Muscle layer of duodenum (tissue), 2 donors: ENCODE data around the gene ANTXR1.

Source experiments
- H3K27ac ChIP-seq: one replicate; pipeline ENCODE4 v1.7.0; 2013; ENCODE audit warnings: mild to moderate bottlenecking, low read length
- H3K27me3 ChIP-seq: one replicate; pipeline ENCODE4 v1.7.0; 2013; ENCODE audit warnings: low read depth, mild to moderate bottlenecking, control low read depth, low read length
- H3K36me3 ChIP-seq, 2 donors: one replicate each; pipeline ENCODE4 v1.7.0; 2013; ENCODE audit warnings: low read length in 2 of 2, control low read depth in 1 of 2, mild to moderate bottlenecking in 1 of 2; ENCODE audit not compliant: insufficient read depth in 2 of 2, control insufficient read depth in 1 of 2
- H3K4me1 ChIP-seq, 2 donors: one replicate each; pipeline ENCODE4 v1.7.0; 2013; ENCODE audit warnings: low read length in 2 of 2, mild to moderate bottlenecking in 2 of 2, control low read depth in 1 of 2, moderate library complexity in 1 of 2; ENCODE audit not compliant: insufficient read depth in 2 of 2, control insufficient read depth in 1 of 2
- H3K4me3 ChIP-seq, 2 donors: one replicate each; pipeline ENCODE4 v1.7.0; 2013; ENCODE audit warnings: low read length in 2 of 2, low read depth in 1 of 2, mild to moderate bottlenecking in 1 of 2
- H3K9me3 ChIP-seq, 2 donors: one replicate each; pipeline ENCODE4 v1.7.0; 2013; ENCODE audit warnings: low read length in 2 of 2, control low read depth in 1 of 2, mild to moderate bottlenecking in 1 of 2; ENCODE audit not compliant: control insufficient read depth in 1 of 2
- donor health status: healthy.

Gene ANTXR1

GRCh38 chr2:69192176-69192945 is 179.4 kb downstream of the ANTXR1 start:
- Histone ChIP-seq H3K9me3 (no peaks in the 10 kb centered on the region), H3K36me3 (peaks cover 0 to 16% of the 10 kb centered on the region in 2 donors), H3K27ac (no peak overlapping the region), H3K4me1 (peaks cover 0 to 38% of the 10 kb centered on the region in 2 donors), H3K27me3 (no peaks in the 10 kb centered on the region), H3K4me3 (no peak overlapping the region)

- Histone ChIP-seq H3K27me3 (no peaks in the 10 kb centered on the region), H3K4me3 (no peak overlapping the region), H3K9me3 (no peaks in the 10 kb centered on the region), H3K27ac (no peak overlapping the region), H3K4me1 (peaks cover 0 to 24% of the 10 kb centered on the region in 2 donors), H3K36me3 (peaks cover 0 to 21% of the 10 kb centered on the region in 2 donors)
These were observed 182.7 kb downstream of the ANTXR1 start for GRCh38 chr2:69195706-69196105.

- H3K4me1 ChIP-seq = peaks cover 0 to 19% of the 10 kb centered on the region in 2 donors
- no peaks in the 10 kb centered on the region for H3K9me3 ChIP-seq
- H3K4me3 ChIP-seq = no peak overlapping the region
- H3K36me3 ChIP-seq = peaks cover 0 to 21% of the 10 kb centered on the region in 2 donors
- no peaks in the 10 kb centered on the region for H3K27me3 ChIP-seq
- peak overlapping the region; percentile 32 for H3K27ac ChIP-seq
These were observed 183.5 kb downstream of the ANTXR1 start for GRCh38 chr2:69196327-69197117.

GRCh38 chr2:69200107-69200520 is 187.1 kb downstream of the ANTXR1 start:
- Histone ChIP-seq H3K36me3 (peaks cover 0 to 5% of the 10 kb centered on the region in 2 donors), H3K27me3 (no peaks in the 10 kb centered on the region), H3K9me3 (no peaks in the 10 kb centered on the region), H3K4me3 (no peak overlapping the region), H3K27ac (no peak overlapping the region), H3K4me1 (peaks cover 0 to 24% of the 10 kb centered on the region in 2 donors)

GRCh38 chr2:69201259-69201658 is 188.3 kb downstream of the ANTXR1 start:
- no peaks in the 10 kb centered on the region for H3K9me3 ChIP-seq
- no peak overlapping the region for H3K4me3 ChIP-seq
- H3K27ac ChIP-seq = no peak overlapping the region
- peaks cover 0 to 5% of the 10 kb centered on the region in 2 donors for H3K36me3 ChIP-seq
- peaks cover 0 to 14% of the 10 kb centered on the region in 2 donors for H3K4me1 ChIP-seq
- H3K27me3 ChIP-seq = no peaks in the 10 kb centered on the region

- Histone ChIP-seq H3K27ac (no peak overlapping the region), H3K36me3 (peaks cover 0 to 10% of the 10 kb centered on the region in 2 donors), H3K9me3 (no peaks in the 10 kb centered on the region), H3K4me3 (no peak overlapping the region), H3K27me3 (no peaks in the 10 kb centered on the region), H3K4me1 (peaks cover 0 to 7% of the 10 kb centered on the region in 2 donors)
These were observed 189.3 kb downstream of the ANTXR1 start for GRCh38 chr2:69202327-69202726.

GRCh38 chr2:69203166-69203985 is 190.4 kb downstream of the ANTXR1 start:
- Histone ChIP-seq H3K27ac (no peak overlapping the region), H3K4me3 (no peak overlapping the region), H3K4me1 (peaks cover 0 to 7% of the 10 kb centered on the region in 2 donors), H3K9me3 (no peaks in the 10 kb centered on the region), H3K27me3 (no peaks in the 10 kb centered on the region), H3K36me3 (peaks cover 0 to 10% of the 10 kb centered on the region in 2 donors)

- H3K27me3 ChIP-seq = no peaks in the 10 kb centered on the region
- H3K4me3 ChIP-seq = no peak overlapping the region
- H3K27ac ChIP-seq = no peak overlapping the region
- H3K36me3 ChIP-seq = peaks cover 0 to 10% of the 10 kb centered on the region in 2 donors
- H3K4me1 ChIP-seq = peaks cover 0 to 7% of the 10 kb centered on the region in 2 donors
- H3K9me3 ChIP-seq = no peaks in the 10 kb centered on the region
These were observed 191.7 kb downstream of the ANTXR1 start for GRCh38 chr2:69204654-69205053.

GRCh38 chr2:69205076-69205475 is 192.1 kb downstream of the ANTXR1 start:
- no peaks in the 10 kb centered on the region for H3K27me3 ChIP-seq
- H3K4me3 ChIP-seq = no peak overlapping the region
- H3K36me3 ChIP-seq = peaks cover 0 to 10% of the 10 kb centered on the region in 2 donors
- no peaks in the 10 kb centered on the region for H3K9me3 ChIP-seq
- no peak overlapping the region for H3K27ac ChIP-seq
- peaks cover 0 to 7% of the 10 kb centered on the region in 2 donors for H3K4me1 ChIP-seq

GRCh38 chr2:69205491-69205890 is 192.5 kb downstream of the ANTXR1 start:
- no peak overlapping the region for H3K27ac ChIP-seq
- no peaks in the 10 kb centered on the region for H3K27me3 ChIP-seq
- peaks cover 0 to 7% of the 10 kb centered on the region in 2 donors for H3K4me1 ChIP-seq
- no peaks in the 10 kb centered on the region for H3K9me3 ChIP-seq
- H3K4me3 ChIP-seq = no peak overlapping the region
- H3K36me3 ChIP-seq = peaks cover 0 to 6% of the 10 kb centered on the region in 2 donors
